Measurements from ENCODE around the gene LINGO4.

GRCh38 chr1:151799179-151800022 lies 5.8 kb downstream of the LINGO4 start:
- TF ChIP-seq EZH2 (IDR thresholded peaks at IDR 0.05; ENCODE audit: low read length, missing control alignments) = peak; percentile 25
- TF ChIP-seq, protein P1, sequence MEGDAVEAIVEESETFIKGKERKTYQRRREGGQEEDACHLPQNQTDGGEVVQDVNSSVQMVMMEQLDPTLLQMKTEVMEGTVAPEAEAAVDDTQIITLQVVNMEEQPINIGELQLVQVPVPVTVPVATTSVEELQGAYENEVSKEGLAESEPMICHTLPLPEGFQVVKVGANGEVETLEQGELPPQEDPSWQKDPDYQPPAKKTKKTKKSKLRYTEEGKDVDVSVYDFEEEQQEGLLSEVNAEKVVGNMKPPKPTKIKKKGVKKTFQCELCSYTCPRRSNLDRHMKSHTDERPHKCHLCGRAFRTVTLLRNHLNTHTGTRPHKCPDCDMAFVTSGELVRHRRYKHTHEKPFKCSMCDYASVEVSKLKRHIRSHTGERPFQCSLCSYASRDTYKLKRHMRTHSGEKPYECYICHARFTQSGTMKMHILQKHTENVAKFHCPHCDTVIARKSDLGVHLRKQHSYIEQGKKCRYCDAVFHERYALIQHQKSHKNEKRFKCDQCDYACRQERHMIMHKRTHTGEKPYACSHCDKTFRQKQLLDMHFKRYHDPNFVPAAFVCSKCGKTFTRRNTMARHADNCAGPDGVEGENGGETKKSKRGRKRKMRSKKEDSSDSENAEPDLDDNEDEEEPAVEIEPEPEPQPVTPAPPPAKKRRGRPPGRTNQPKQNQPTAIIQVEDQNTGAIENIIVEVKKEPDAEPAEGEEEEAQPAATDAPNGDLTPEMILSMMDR (conservative IDR thresholded peaks at IDR 0.05 in 1 of 2, IDR thresholded peaks at IDR 0.05 in 1 of 2; ENCODE audit: low read depth in 1 of 2, low read length in 2 of 2) = no peak
